ENCODE data around the gene RTCA. TPM values are rescaled to one million over a fixed set of nuclear protein-coding genes. Genes with fewer than 3 reads are reported as not detected.

RTCA gene
- total RNA-seq, 1 donor from 2014 or later = 64.0 TPM

- no peak overlapping the region for H3K4me3 ChIP-seq (ENCODE audit: low read depth, low read length)
- H3K27me3 ChIP-seq (ENCODE audit: control insufficient read depth, insufficient read depth, low read length) = no peaks in the 10 kb centered on the region
- DNase-seq (ENCODE audit: low read depth) (no peak), FAIRE-seq (peak; percentile 7)
- H3K36me3 ChIP-seq (ENCODE audit: control insufficient read depth, insufficient read depth, low read length) = no peaks in the 10 kb centered on the region
- no peak for TF ChIP-seq CTCF (IDR thresholded peaks at IDR 0.05; ENCODE audit: insufficient read depth, low read length, severe bottlenecking)
Observed at GRCh38 chr1:100320311-100321099, 54.5 kb downstream of the RTCA start.

- no peaks in the 10 kb centered on the region for H3K36me3 ChIP-seq (ENCODE audit: control insufficient read depth, insufficient read depth, low read length)
- TF ChIP-seq CTCF (IDR thresholded peaks at IDR 0.05; ENCODE audit: insufficient read depth, low read length, severe bottlenecking) = no peak
- H3K4me3 ChIP-seq (ENCODE audit: low read depth, low read length) = no peak overlapping the region
- FAIRE-seq = no peak
- H3K27me3 ChIP-seq (ENCODE audit: control insufficient read depth, insufficient read depth, low read length) = no peaks in the 10 kb centered on the region
- no peak for DNase-seq (ENCODE audit: low read depth)
Observed at GRCh38 chr1:100321100-100321493, 55.1 kb downstream of the RTCA start.

GRCh38 chr1:100321506-100321905 is 55.5 kb downstream of the RTCA start:
- no peak for FAIRE-seq
- Histone ChIP-seq H3K27me3 (ENCODE audit: control insufficient read depth, insufficient read depth, low read length) (no peaks in the 10 kb centered on the region), H3K4me3 (ENCODE audit: low read depth, low read length) (no peak overlapping the region), H3K36me3 (ENCODE audit: control insufficient read depth, insufficient read depth, low read length) (no peaks in the 10 kb centered on the region)
- no peak for DNase-seq (ENCODE audit: low read depth)
- no peak for TF ChIP-seq CTCF (IDR thresholded peaks at IDR 0.05; ENCODE audit: insufficient read depth, low read length, severe bottlenecking)

- DNase-seq (ENCODE audit: low read depth) (peak; percentile 63), FAIRE-seq (no peak)
- H3K4me3 ChIP-seq (ENCODE audit: low read depth, low read length) = no peak overlapping the region
- H3K27me3 ChIP-seq (ENCODE audit: control insufficient read depth, insufficient read depth, low read length) = no peaks in the 10 kb centered on the region
- H3K36me3 ChIP-seq (ENCODE audit: control insufficient read depth, insufficient read depth, low read length) = no peaks in the 10 kb centered on the region
- no peak for TF ChIP-seq CTCF (IDR thresholded peaks at IDR 0.05; ENCODE audit: insufficient read depth, low read length, severe bottlenecking)
Observed at GRCh38 chr1:100322436-100323211, 56.6 kb downstream of the RTCA start.

- Histone ChIP-seq H3K36me3 (ENCODE audit: control insufficient read depth, insufficient read depth, low read length) (no peaks in the 10 kb centered on the region), H3K4me3 (ENCODE audit: low read depth, low read length) (no peak overlapping the region), H3K27me3 (ENCODE audit: control insufficient read depth, insufficient read depth, low read length) (no peaks in the 10 kb centered on the region)
- no peak for FAIRE-seq
- no peak for TF ChIP-seq CTCF (IDR thresholded peaks at IDR 0.05; ENCODE audit: insufficient read depth, low read length, severe bottlenecking)
- no peak for DNase-seq (ENCODE audit: low read depth)
Observed at GRCh38 chr1:100323419-100324106, 57.5 kb downstream of the RTCA start.

Measured in bronchial epithelial cell (primary cell).